GM18502 (cell line): Measurements from ENCODE around the gene GAREM1.

Experiments used
- ATAC-seq: cut with Tn5 transposase; IDR thresholded peaks from one replicate; pipeline ENCODE4 v1.9.1; 2021; ENCODE audit warnings: mild to moderate bottlenecking; ENCODE audit not compliant: unreplicated experiment, poor library complexity

Gene GAREM1

GRCh38 chr18:32216390-32216789 lies 254.3 kb downstream of the GAREM1 start:
- ATAC-seq, result no peak

DNA sequence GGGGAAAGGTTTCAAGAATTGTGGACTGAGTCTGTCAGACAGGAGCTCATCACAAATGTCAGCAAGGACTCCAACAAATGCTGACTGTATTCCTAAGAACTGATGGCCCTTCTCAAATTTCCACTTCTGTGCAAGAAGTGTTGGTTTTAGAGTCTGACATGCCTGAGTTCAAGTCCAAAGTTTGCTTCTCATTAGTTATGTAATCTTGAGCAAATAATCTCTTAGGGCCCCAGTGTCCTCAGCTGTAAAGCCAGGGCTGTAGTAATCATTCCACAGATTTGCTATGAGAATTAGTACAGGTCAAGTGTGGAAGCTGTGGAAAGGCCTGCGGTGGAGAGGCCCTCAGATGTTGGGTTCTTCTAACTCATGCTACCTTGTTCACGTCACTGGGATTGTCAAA lies 257.0 kb downstream of the GAREM1 start:
- ATAC-seq, result no peak
